DOHH2 (cell line): ENCODE results near the gene SLC8A1.

Experiments used
- EZH2phosphoT487 ChIP-seq: fragments of 200-600 bp; sonication (generic); IDR thresholded peaks from 2 replicates; pipeline ENCODE4 v1.6.1; 2017; ENCODE audit warnings: borderline replicate concordance, mild to moderate bottlenecking, antibody characterized with exemption, low read length, moderate library complexity, mixed read lengths
- TF ChIP-seq, protein P1 (sequence below): fragments of 200-600 bp; sonication (generic); IDR thresholded peaks from one replicate; pipeline ENCODE4 v1.5.1; 2014; ENCODE audit warnings: antibody characterized with exemption, mild to moderate bottlenecking, low read depth, low read length; ENCODE audit not compliant: poor library complexity, severe bottlenecking

DNA sequence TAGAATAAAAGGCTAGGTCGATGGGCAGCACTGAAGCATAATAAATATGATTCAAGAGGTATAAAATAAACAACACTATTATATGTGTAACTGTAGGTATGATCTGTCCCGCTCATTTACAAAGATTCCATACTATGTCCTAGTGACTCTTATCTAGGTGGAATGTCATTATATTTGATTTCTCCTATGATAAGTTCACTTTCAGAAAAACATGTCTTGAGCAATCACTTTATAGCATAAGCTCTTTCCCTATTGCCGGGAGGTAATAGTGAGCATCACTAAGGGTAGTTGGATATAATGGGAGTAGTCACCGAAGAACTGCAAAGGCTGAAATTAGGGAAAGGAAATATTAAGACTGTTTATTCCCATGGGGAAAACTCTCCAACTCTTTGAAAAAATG is 342.5 kb downstream of the SLC8A1 start:
- TF ChIP-seq, protein P1, sequence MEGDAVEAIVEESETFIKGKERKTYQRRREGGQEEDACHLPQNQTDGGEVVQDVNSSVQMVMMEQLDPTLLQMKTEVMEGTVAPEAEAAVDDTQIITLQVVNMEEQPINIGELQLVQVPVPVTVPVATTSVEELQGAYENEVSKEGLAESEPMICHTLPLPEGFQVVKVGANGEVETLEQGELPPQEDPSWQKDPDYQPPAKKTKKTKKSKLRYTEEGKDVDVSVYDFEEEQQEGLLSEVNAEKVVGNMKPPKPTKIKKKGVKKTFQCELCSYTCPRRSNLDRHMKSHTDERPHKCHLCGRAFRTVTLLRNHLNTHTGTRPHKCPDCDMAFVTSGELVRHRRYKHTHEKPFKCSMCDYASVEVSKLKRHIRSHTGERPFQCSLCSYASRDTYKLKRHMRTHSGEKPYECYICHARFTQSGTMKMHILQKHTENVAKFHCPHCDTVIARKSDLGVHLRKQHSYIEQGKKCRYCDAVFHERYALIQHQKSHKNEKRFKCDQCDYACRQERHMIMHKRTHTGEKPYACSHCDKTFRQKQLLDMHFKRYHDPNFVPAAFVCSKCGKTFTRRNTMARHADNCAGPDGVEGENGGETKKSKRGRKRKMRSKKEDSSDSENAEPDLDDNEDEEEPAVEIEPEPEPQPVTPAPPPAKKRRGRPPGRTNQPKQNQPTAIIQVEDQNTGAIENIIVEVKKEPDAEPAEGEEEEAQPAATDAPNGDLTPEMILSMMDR: no peak
- no peak for TF ChIP-seq EZH2phosphoT487
